GM12875 (cell line): ENCODE measurements around the gene ACOT7.

Experiments
- H3K4me3 ChIP-seq: one replicate; pipeline ENCODE4 v1.5.1; 2011; ENCODE audit warnings: low read depth, low read length, control low read depth
- TF ChIP-seq, protein P1 (sequence below): IDR thresholded peaks from 2 replicates; pipeline ENCODE4 v1.5.1; 2011; ENCODE audit warnings: low read depth, mild to moderate bottlenecking, control low read depth, inconsistent platforms, low read length, moderate library complexity, borderline replicate concordance; ENCODE audit not compliant: insufficient read depth

ACOT7 gene

DNA sequence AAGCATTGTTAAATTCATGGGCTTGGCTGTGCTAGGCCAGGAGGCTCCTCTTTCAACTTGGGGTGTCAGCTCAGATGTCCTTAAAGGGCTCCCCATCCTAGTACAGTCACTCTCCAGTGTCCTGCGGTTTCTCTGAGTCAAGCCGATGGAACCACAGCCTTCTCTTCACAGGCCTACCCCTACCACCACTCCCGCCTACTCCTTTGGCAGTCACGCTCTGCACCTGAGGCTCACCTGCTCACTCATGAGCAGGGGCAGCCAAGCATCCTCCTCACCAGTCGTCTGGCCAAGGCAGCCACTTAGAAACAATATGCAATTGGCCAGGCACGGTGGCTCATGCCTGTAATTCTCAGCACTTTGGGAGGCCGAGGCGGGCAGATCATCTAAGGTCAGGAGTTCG, 3.6 kb downstream of the ACOT7 start:
- H3K4me3 ChIP-seq, result no peak overlapping the region
- TF ChIP-seq, protein P1, sequence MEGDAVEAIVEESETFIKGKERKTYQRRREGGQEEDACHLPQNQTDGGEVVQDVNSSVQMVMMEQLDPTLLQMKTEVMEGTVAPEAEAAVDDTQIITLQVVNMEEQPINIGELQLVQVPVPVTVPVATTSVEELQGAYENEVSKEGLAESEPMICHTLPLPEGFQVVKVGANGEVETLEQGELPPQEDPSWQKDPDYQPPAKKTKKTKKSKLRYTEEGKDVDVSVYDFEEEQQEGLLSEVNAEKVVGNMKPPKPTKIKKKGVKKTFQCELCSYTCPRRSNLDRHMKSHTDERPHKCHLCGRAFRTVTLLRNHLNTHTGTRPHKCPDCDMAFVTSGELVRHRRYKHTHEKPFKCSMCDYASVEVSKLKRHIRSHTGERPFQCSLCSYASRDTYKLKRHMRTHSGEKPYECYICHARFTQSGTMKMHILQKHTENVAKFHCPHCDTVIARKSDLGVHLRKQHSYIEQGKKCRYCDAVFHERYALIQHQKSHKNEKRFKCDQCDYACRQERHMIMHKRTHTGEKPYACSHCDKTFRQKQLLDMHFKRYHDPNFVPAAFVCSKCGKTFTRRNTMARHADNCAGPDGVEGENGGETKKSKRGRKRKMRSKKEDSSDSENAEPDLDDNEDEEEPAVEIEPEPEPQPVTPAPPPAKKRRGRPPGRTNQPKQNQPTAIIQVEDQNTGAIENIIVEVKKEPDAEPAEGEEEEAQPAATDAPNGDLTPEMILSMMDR, result no peak

DNA sequence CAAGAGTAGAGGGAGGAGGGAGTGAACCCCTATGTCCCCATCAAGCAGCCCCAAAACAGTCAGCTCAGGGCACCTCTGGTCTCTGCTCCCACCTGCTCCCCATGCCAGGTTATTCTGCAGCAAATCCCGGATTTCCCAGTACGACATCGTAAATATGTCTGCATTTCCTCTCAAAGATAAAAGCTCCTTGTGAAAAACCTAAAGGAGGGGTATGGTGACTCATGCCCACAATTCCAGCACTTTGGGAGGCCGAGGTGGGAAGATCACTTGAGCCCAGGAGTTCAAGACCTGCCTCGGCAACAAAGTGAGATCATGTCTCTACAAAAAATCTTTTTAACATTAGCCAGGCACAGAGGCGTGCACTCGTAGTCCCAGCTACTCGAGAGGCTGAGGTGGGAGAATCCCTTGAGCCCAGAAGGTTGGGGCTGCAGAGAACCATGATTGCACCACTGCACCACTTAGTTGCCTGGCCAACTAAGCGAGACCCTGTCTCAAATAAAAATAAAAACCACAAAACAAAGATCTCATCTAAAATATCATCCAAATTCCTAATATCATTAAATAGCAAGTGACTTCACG, 7.1 kb downstream of the ACOT7 start:
- TF ChIP-seq, protein P1, result no peak
- no peak overlapping the region for H3K4me3 ChIP-seq

DNA sequence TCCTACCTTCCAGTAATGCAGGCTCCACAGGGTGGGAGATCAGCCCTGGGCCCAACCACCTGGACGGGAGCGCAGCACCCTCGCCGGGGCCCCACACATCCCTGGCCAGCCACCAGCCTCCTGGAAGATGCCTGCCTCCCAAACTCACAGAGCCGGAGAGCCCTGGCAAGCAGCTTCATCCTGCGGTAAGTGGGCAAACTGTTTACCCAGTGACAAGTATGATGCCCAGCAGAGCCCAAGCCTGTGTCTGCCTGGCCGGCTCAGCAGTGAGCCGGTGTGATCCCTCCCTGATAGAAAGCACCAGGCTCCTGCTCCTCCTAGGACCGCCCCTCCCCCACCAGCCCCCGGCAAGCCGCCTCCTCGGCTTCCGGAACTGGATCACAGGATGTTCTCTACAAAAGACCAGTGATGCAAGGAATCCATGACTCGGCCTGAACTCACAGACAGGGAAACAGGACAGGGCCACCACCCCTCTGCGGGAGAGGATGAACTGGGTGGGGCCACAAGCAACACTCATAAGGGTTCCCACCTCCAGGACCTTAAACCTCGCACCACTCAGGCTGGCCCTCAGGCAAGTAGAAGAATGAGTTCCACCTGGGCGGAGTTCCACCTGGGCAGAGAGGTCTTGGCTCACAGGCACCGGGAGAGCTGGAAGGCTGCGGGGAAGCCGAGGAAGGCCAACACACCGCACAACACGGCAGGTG, 7.9 kb downstream of the ACOT7 start:
- TF ChIP-seq, protein P1, result no peak
- no peak overlapping the region for H3K4me3 ChIP-seq

DNA sequence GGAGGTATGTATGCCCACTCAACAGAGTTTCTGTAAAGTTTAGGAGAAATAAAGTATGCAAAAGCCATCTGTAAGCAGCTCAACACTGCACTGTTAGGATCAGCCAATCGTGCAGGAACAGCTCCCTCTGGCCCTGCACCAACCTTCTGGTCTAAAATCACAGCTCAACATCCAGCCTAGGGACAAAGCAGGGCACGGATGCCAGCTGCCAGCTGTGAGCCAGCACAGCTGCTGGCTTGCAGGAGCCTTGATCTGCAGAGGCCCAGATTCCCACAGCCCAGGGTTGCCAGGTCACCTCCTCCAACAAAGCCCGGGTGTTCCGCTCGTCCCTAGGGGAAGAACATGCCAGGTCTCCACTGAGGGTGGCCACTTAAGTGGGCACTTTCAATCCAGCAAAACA, 8.6 kb downstream of the ACOT7 start:
- TF ChIP-seq, protein P1, result no peak
- no peak overlapping the region for H3K4me3 ChIP-seq

DNA sequence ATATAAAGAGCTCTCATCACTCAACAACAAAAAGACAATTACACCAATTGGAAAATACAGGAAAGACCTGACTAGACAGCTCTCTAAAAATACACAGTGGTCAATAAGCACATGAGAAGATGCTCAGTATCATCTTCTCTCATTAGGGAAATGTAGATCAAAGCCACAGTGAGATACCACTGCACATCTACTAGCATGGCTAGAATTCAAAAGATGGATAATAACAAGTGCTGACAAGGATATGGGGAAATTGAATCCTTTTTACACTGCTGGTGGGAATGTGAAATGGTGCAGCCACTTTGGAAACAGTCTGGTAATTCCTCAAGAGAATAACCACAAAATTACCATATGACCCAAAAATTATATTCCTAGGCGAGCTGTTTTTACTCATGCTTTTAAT, 9.4 kb downstream of the ACOT7 start:
- H3K4me3 ChIP-seq, result no peak overlapping the region
- TF ChIP-seq, protein P1, result no peak

DNA sequence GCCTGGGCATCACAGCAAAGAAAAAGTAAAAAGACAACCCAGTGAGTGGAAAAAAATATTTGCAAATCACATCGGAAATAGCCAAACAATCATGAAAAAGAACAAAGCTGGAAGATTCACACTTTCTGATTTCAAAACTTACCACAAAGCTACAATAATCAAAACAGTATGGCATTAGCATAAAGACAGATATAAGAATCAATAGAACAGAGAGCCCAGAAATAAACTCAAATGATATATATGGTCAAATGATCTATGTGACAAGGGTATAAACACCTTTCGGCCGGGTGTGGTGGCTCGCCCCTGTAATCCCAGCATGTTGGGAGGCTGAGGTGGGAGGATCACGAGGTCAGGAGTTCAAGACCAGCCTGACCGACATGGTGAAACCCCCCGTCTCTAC, 13.5 kb downstream of the ACOT7 start:
- TF ChIP-seq, protein P1, result no peak
- no peak overlapping the region for H3K4me3 ChIP-seq

DNA sequence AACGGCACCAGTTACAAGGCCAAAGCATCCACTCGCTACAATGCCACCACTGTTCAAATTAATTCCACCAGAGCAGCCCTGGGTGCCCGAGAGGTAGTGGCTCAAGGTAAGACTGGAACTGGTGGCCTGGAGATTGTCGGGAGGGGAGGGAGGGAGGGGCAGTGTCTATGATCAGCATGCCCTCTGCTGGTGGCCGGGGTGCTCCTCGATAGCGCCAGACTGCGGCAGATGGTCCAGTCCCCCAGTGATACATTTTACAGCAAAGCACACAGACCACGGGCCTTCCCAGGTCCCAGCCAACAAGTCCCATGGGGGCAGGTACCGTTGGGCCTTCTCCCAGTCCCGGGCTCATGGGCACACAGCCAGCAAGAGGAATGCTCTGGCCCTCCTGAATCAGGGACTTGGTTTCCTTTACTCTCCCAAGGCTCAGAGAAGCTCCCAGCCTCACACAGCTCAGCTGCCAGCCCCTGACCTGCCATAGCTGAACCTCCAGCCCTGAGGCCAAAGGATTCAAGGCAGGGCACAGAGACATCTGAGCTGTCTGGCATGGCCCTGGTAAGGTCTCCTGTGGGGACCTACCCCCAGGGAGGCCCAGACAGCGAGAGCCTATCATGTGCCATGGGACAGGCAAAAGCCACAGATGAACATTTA, 15.3 kb downstream of the ACOT7 start:
- TF ChIP-seq, protein P1, result peak; percentile 35; the same call in 1 of the 2 replicates

More for the DNA sequence above, 15.3 kb downstream of the ACOT7 start:
- H3K4me3 ChIP-seq, result no peak overlapping the region
